H1 (cell line): ENCODE data around the gene VRK2. TPM values are rescaled to one million over a fixed set of nuclear protein-coding genes. Genes with fewer than 3 reads are reported as not detected.

ENCODE experiments used
- CTCF ChIA-PET: fragments of 300-600 bp; sonication (Branson Sonifier 250); formaldehyde crosslinking; loops from one replicate; lab custom pipeline; 2021; ENCODE audit not compliant: partially characterized antibody; lab: Charles Lee
- POLR2A ChIA-PET: fragments of 300-600 bp; sonication (Branson Sonifier 250); formaldehyde crosslinking; loops from one replicate; lab custom pipeline; 2021; ENCODE audit warnings: inconsistent platforms; ENCODE audit not compliant: partially characterized antibody; lab: Charles Lee
- DNase-seq, 2 experiments: peaks; one replicate each; pipeline versions ENCODE4 v3.0.0 to v3.0.0-alpha.2; 2010 to 2022; ENCODE audit warnings: low spot score in 2 of 2, low read depth in 1 of 2, mixed read lengths in 1 of 2
- FAIRE-seq: peaks from 2 replicates; lab custom pipeline; 2011; peaks lifted over from hg19 to GRCh38; lab: Jason Lieb, UNC
- H2AFZ ChIP-seq: 2 replicates; pipeline ENCODE4 v1.8.1; 2012; ENCODE audit warnings: low read length, inconsistent platforms
- H2AK5ac ChIP-seq: 2 replicates; pipeline ENCODE4 v1.6.1; 2013; ENCODE audit warnings: low read depth, low read length
- H2BK120ac ChIP-seq: replicated peaks from 2 replicates; pipeline ENCODE3; 2013; ENCODE audit warnings: low read depth, low read length, inconsistent platforms
- H2BK12ac ChIP-seq: 2 replicates; pipeline ENCODE4 v1.6.1; 2013; ENCODE audit warnings: low read depth, low read length
- H2BK15ac ChIP-seq: 2 replicates; pipeline ENCODE4 v1.6.1; 2013; ENCODE audit warnings: low read length
- H2BK20ac ChIP-seq: 2 replicates; pipeline ENCODE4 v1.6.1; 2013; ENCODE audit warnings: low read length
- H2BK5ac ChIP-seq: 2 replicates; pipeline ENCODE4 v1.6.1; 2013; ENCODE audit warnings: low read depth, low read length
- H3K14ac ChIP-seq: 2 replicates; pipeline ENCODE4 v1.6.1; 2013; ENCODE audit warnings: inconsistent platforms; ENCODE audit not compliant: insufficient read length
- H3K18ac ChIP-seq: 2 replicates; pipeline ENCODE4 v1.6.1; 2013; ENCODE audit warnings: low read length; ENCODE audit errors: extremely low read depth
- H3K23ac ChIP-seq: 2 replicates; pipeline ENCODE4 v1.6.1; 2013; ENCODE audit warnings: inconsistent platforms; ENCODE audit not compliant: insufficient read length
- H3K23me2 ChIP-seq: 2 replicates; pipeline ENCODE4 v1.6.1; 2013; ENCODE audit warnings: low read depth, low read length
- H3K27ac ChIP-seq: 2 replicates; pipeline ENCODE4 v1.6.1; 2011; ENCODE audit warnings: low read depth, low read length, inconsistent platforms
- H3K27me3 ChIP-seq, 4 experiments: replicated peaks in 1 of 4; 1 replicate in 1 of 4; 2 replicates in 3 of 4; pipeline versions ENCODE4 v1.6.1 to v1.8.1; 2011 to 2013; ENCODE audit warnings: low read length in 3 of 4, mild to moderate bottlenecking in 3 of 4, inconsistent platforms in 2 of 4, mixed read lengths in 2 of 4, moderate library complexity in 1 of 4; ENCODE audit not compliant: control insufficient read depth in 3 of 4, insufficient read depth in 3 of 4; ENCODE audit errors: extremely low read depth in 1 of 4
- H3K36me3 ChIP-seq, 4 experiments: 2 replicates each; pipeline versions ENCODE4 v1.6.1 to v1.8.1; 2011 to 2013; ENCODE audit warnings: mild to moderate bottlenecking in 4 of 4, low read length in 3 of 4, moderate library complexity in 2 of 4, control low read depth in 1 of 4, inconsistent platforms in 1 of 4; ENCODE audit not compliant: insufficient read depth in 4 of 4, control insufficient read depth in 2 of 4
- H3K4ac ChIP-seq: replicated peaks from 2 replicates; pipeline ENCODE3; 2013; ENCODE audit warnings: low read length, low read depth, mixed read lengths, inconsistent platforms; ENCODE audit not compliant: insufficient read length
- H3K4me1 ChIP-seq, 4 experiments: replicated peaks in 1 of 4; 1 replicate in 1 of 4; 2 replicates in 3 of 4; pipeline versions ENCODE4 v1.6.1 to v1.8.1; 2011 to 2013; ENCODE audit warnings: low read length in 3 of 4, inconsistent platforms in 2 of 4, mixed read lengths in 1 of 4; ENCODE audit not compliant: insufficient read depth in 4 of 4, control insufficient read depth in 3 of 4
- H3K4me2 ChIP-seq, 2 experiments: 2 replicates each; pipeline versions ENCODE4 v1.6.1 to v1.8.1; 2011 to 2013; ENCODE audit warnings: low read depth in 2 of 2, low read length in 2 of 2, control low read depth in 1 of 2, inconsistent platforms in 1 of 2, mild to moderate bottlenecking in 1 of 2; ENCODE audit not compliant: insufficient read depth in 1 of 2
- H3K4me3 ChIP-seq, 4 experiments: fragments of 200-600, 300-600 bp in 1 of 4; sonication (generic), shearing (Covaris generic), sonication (Bioruptor Twin) in 1 of 4; 2 replicates each; pipeline versions ENCODE4 v1.5.1 to v1.8.1; 2011 to 2016; ENCODE audit warnings: low read length in 4 of 4, low read depth in 3 of 4, control low read depth in 2 of 4, inconsistent platforms in 2 of 4, mild to moderate bottlenecking in 2 of 4, mixed read lengths in 1 of 4, moderate library complexity in 1 of 4; ENCODE audit not compliant: insufficient read depth in 2 of 4; ENCODE audit errors: extremely low read depth in 1 of 4
- H3K56ac ChIP-seq: replicated peaks from 2 replicates; pipeline ENCODE3; 2013; ENCODE audit warnings: low read depth, mild to moderate bottlenecking, mixed read lengths, low read length, inconsistent platforms; ENCODE audit not compliant: insufficient read length
- H3K79me1 ChIP-seq: 2 replicates; pipeline ENCODE4 v1.6.1; 2013; ENCODE audit warnings: low read depth, low read length, control low read depth
- H3K79me2 ChIP-seq, 2 experiments: 2 replicates each; pipeline versions ENCODE4 v1.6.1 to v1.8.1; 2012 to 2013; ENCODE audit warnings: low read length in 2 of 2, mild to moderate bottlenecking in 2 of 2, inconsistent platforms in 1 of 2; ENCODE audit not compliant: insufficient read depth in 2 of 2, control insufficient read depth in 1 of 2
- H3K9ac ChIP-seq, 4 experiments: replicated peaks in 1 of 4; 1 replicate in 1 of 4; 2 replicates in 3 of 4; pipeline versions ENCODE4 v1.6.1 to v1.8.1; 2011 to 2013; ENCODE audit warnings: low read depth in 3 of 4, low read length in 3 of 4, control low read depth in 2 of 4, mild to moderate bottlenecking in 2 of 4, moderate library complexity in 2 of 4, inconsistent platforms in 1 of 4; ENCODE audit errors: extremely low read depth in 1 of 4
- H3K9me3 ChIP-seq, 2 experiments: 2 replicates each; pipeline versions ENCODE4 v1.6.1 to v1.8.1; 2012 to 2013; ENCODE audit warnings: mild to moderate bottlenecking in 2 of 2, moderate library complexity in 2 of 2, control low read depth in 1 of 2, inconsistent platforms in 1 of 2, low read depth in 1 of 2, low read length in 1 of 2, mixed read lengths in 1 of 2; ENCODE audit not compliant: insufficient read depth in 2 of 2
- H4K20me1 ChIP-seq, 2 experiments: replicated peaks in 1 of 2; 2 replicates each; pipeline versions ENCODE3 to v1.8.1; 2011 to 2013; ENCODE audit warnings: inconsistent platforms in 2 of 2, low read length in 2 of 2, mild to moderate bottlenecking in 1 of 2; ENCODE audit not compliant: insufficient read depth in 2 of 2, control insufficient read depth in 1 of 2
- H4K5ac ChIP-seq: 2 replicates; pipeline ENCODE4 v1.6.1; 2013; ENCODE audit warnings: low read length, low read depth, mixed read lengths, inconsistent platforms; ENCODE audit not compliant: insufficient read length
- H4K8ac ChIP-seq: 2 replicates; pipeline ENCODE4 v1.8.0; 2013; ENCODE audit warnings: mild to moderate bottlenecking, moderate library complexity, low read length, inconsistent platforms; ENCODE audit not compliant: insufficient read depth; ENCODE audit errors: extremely low read depth
- H4K91ac ChIP-seq: replicated peaks from 2 replicates; pipeline ENCODE3; 2013; ENCODE audit warnings: low read length, mixed read lengths, inconsistent platforms; ENCODE audit not compliant: insufficient read length
- NANOG ChIP-seq: IDR thresholded peaks from 2 replicates; pipeline ENCODE4 v1.6.1; 2011; ENCODE audit warnings: low read length, low read depth, mild to moderate bottlenecking, inconsistent platforms; ENCODE audit not compliant: insufficient read depth, poor library complexity, severe bottlenecking
- WGBS, 2 experiments: shearing (Covaris generic) in 1 of 2; methylation state at CpG; one replicate each; pipeline versions ENCODE4 v1.1.6 to v1.1.7; 2013 to 2015; ENCODE audit warnings: low lambda C conversion rate in 2 of 2, mixed read lengths in 2 of 2, inconsistent platforms in 1 of 2, low coverage in 1 of 2, missing lambda C conversion rate in 1 of 2; ENCODE audit not compliant: insufficient replicate concordance in 2 of 2, insufficient coverage in 1 of 2, insufficient read length in 1 of 2; ENCODE audit errors: extremely low coverage in 1 of 2, missing lambda C conversion rate in 1 of 2; 5-methylcytosine and 5-hydroxymethylcytosine counted together
- polyA plus RNA-seq, 7 experiments: library from polyadenylated mRNA; depleted of rRNA in 3 of 7; stranded (reverse) in 5 of 7; unstranded in 2 of 7; fragments of >200 nt in 5 of 7; fragments of 200-250 nt in 2 of 7; gene quantifications; 1 replicate in 5 of 7; 2 replicates in 1 of 7; 4 replicates in 1 of 7; pipeline versions ENCODE4 v1.2.1 to v1.2.3, GENCODE V29; 2011 to 2013; ENCODE audit warnings: missing spikeins in 2 of 7, mixed read lengths in 2 of 7
- total RNA-seq: library from RNA; stranded (reverse); fragmentation: NEBNext Ultra II Directional; extraction: Animal tissue kit (Norgen Biotek cat#: 25700); gene quantifications from 2 replicates; pipeline ENCODE4 v1.2.1, GENCODE V29; 2021

The VRK2 gene
- total and polyA plus RNA-seq, 2 of the 8 experiments (the other 6 are each of a cell fraction or from before 2014, with no cell fraction given): 7.6 to 27.8 TPM

DNA sequence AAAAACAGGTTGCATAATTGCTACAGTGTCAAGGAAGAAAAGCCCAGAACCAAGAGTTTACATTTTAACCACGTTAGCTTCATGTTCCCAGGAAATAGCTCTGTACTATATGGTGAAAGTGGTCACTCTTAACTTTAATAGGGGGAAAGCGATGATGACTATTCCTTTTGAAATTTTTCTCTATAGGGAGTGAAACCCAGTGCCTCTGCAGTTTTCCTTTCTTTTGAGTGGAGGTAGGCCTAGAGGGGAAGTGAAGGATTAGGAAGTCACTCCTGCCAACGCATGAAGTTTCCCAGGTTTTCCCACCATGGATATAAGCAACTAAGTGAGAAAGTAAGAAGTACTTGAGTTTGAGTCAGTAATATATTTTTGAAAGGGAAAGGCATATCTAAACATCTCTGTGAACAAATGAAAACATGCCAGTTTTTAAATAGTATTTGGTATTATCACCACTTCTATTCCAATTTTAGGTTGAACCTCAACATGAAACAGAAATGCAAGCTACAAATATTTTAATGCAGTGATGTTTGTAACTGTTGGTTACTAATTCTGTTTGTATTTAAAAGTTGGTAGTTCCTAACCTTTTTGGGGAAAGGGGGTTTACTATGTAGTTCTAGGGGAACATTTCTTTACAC is 91.9 kb downstream of the VRK2 start:
- Histone ChIP-seq H4K8ac (no peak overlapping the region), H3K9me3 (no peaks in the 10 kb centered on the region), H3K56ac (no peak overlapping the region), H3K4me1 (no peaks in the 10 kb centered on the region), H2BK120ac (no peak overlapping the region), H4K20me1 (no peaks in the 10 kb centered on the region), H2AFZ (no peak overlapping the region), H2BK15ac (no peak overlapping the region), H3K79me2 (no peaks in the 10 kb centered on the region), H4K5ac (no peak overlapping the region), H2BK12ac (no peak overlapping the region), H3K18ac (no peak overlapping the region), H3K9ac (no peak overlapping the region), H4K91ac (no peak overlapping the region), H3K36me3 (peaks cover 0 to 2% (median 0%) of the 10 kb centered on the region in 4 experiments; a peak in 2 of 8 replicates), H3K23me2 (no peaks in the 10 kb centered on the region), H3K27me3 (no peaks in the 10 kb centered on the region), H2BK20ac (no peak overlapping the region), H2AK5ac (no peak overlapping the region), H3K27ac (no peak overlapping the region), H3K4me3 (no peak overlapping the region), H3K4me2 (no peak overlapping the region), H3K23ac (no peak overlapping the region), H3K14ac (no peak overlapping the region), H2BK5ac (no peak overlapping the region), H3K4ac (no peak overlapping the region)
- POLR2A ChIA-PET: no interaction called here
- no peak for DNase-seq
- CTCF ChIA-PET: no interaction called here
- no peak for FAIRE-seq
- WGBS, 2 experiments: 86% methylated on average over 3 of the region's 3 CpGs; no CpG with 5 or more reads in 1 of the 2 experiments
- TF ChIP-seq NANOG: no peak
- TF ChIP-seq, all 59 proteins: peak for 0
- H3K79me1 ChIP-seq: no peaks in the 10 kb centered on the region
